B cell (primary cell): Measurements from ENCODE around the gene SLC43A1. TPM values are rescaled to one million over a fixed set of nuclear protein-coding genes. Genes with fewer than 3 reads are reported as not detected.
A peak's percentile ranks its signal among the peaks of the same experiment; 100 is the strongest.

Experiments
- ATAC-seq: fragments of 200-7000 bp; cut with Tn5 transposase; one replicate; pipeline ENCODE4 v1.10.0; 2021; ENCODE audit warnings: low read depth, mild to moderate bottlenecking, moderate number of reproducible peaks, moderate library complexity
- CTCF ChIA-PET: fragments of 350-600 bp; sonication (Branson Sonifier 250); formaldehyde crosslinking; loops from one replicate; lab custom pipeline; 2021; ENCODE audit warnings: antibody characterized with exemption, inconsistent platforms; lab: Charles Lee
- POLR2A ChIA-PET: fragments of 350-600 bp; sonication (Branson Sonifier 250); formaldehyde crosslinking; loops from one replicate; lab custom pipeline; 2021; ENCODE audit warnings: antibody characterized with exemption; lab: Charles Lee
- DNase-seq: peaks from one replicate; pipeline ENCODE4 v3.0.0; 2013
- H2AFZ ChIP-seq: 2 replicates; pipeline ENCODE4 v1.6.1; 2012; ENCODE audit warnings: mild to moderate bottlenecking, low read depth, low read length; ENCODE audit not compliant: insufficient read depth, poor library complexity, severe bottlenecking
- H3K27ac ChIP-seq, 2 donors: 1 replicate in 1 of 2; 2 replicates in 1 of 2; pipeline ENCODE4 v1.5.1; 2012 to 2013; ENCODE audit warnings: low read length in 2 of 2, mild to moderate bottlenecking in 2 of 2, moderate library complexity in 1 of 2
- H3K27me3 ChIP-seq, 4 experiments: fragments of 200-600 bp in 1 of 4; sonication (generic) in 1 of 4; replicated peaks in 1 of 4; 1 replicate in 2 of 4; 2 replicates in 2 of 4; pipeline versions ENCODE4 v1.6.1 to v1.7.0; 2013 to 2016; ENCODE audit warnings: low read length in 3 of 4, mild to moderate bottlenecking in 2 of 4, mixed read lengths in 1 of 4, moderate library complexity in 1 of 4; ENCODE audit not compliant: insufficient read depth in 4 of 4, control insufficient read depth in 3 of 4; ENCODE audit errors: control extremely low read depth in 1 of 4
- H3K36me3 ChIP-seq, 2 experiments: replicated peaks in 1 of 2; 1 replicate in 1 of 2; 2 replicates in 1 of 2; pipeline versions ENCODE4 v1.6.1 to v1.7.1; 2013; ENCODE audit warnings: low read length in 1 of 2; ENCODE audit not compliant: insufficient read depth in 2 of 2, control insufficient read depth in 1 of 2; ENCODE audit errors: control extremely low read depth in 1 of 2, extremely low read depth in 1 of 2
- H3K4me1 ChIP-seq, 2 donors: fragments of 200-600 bp in 1 of 2; sonication (generic) in 1 of 2; 1 replicate in 1 of 2; 2 replicates in 1 of 2; pipeline versions ENCODE4 v1.5.1 to v1.6.1; 2013 to 2017; ENCODE audit warnings: low read length in 2 of 2; ENCODE audit not compliant: control insufficient read depth in 2 of 2, insufficient read depth in 2 of 2
- H3K4me2 ChIP-seq: replicated peaks from 2 replicates; pipeline ENCODE3; 2012; ENCODE audit warnings: mild to moderate bottlenecking, low read depth, low read length; ENCODE audit not compliant: poor library complexity, severe bottlenecking
- H3K4me3 ChIP-seq, 5 experiments: fragments of 200-600 bp in 1 of 5; sonication (generic) in 1 of 5; 1 replicate in 3 of 5; 2 replicates in 2 of 5; pipeline versions ENCODE4 v1.5.1 to v1.7.0; 2011 to 2016; ENCODE audit warnings: low read length in 4 of 5, mild to moderate bottlenecking in 4 of 5, low read depth in 2 of 5, control low read depth in 1 of 5, moderate library complexity in 1 of 5; ENCODE audit not compliant: insufficient read depth in 1 of 5; ENCODE audit errors: control extremely low read depth in 1 of 5, extremely low read depth in 1 of 5
- H3K79me2 ChIP-seq: fragments of 200-600 bp; sonication (generic); one replicate; pipeline ENCODE4 v1.6.0; 2016; ENCODE audit warnings: low read length; ENCODE audit not compliant: control insufficient read depth, insufficient read depth
- H3K9ac ChIP-seq: fragments of 200-600 bp; sonication (generic); 2 replicates; pipeline ENCODE4 v1.6.1; 2017; ENCODE audit warnings: mild to moderate bottlenecking, low read length, moderate library complexity
- H3K9me3 ChIP-seq, 3 donors: one replicate each; pipeline versions ENCODE4 v1.6.1 to v1.7.1; 2013; ENCODE audit warnings: low read length in 2 of 3; ENCODE audit not compliant: control insufficient read depth in 2 of 3, insufficient read depth in 1 of 3; ENCODE audit errors: control extremely low read depth in 1 of 3
- H4K20me1 ChIP-seq: 2 replicates; pipeline ENCODE4 v1.6.0; 2012; ENCODE audit warnings: mild to moderate bottlenecking, low read length; ENCODE audit not compliant: insufficient read depth, control insufficient read depth, poor library complexity, severe bottlenecking
- H3K27ac Mint-ChIP-seq: one replicate; pipeline ENCODE4 v1.8.0; 2021; ENCODE audit warnings: mixed read lengths
- H3K27me3 Mint-ChIP-seq: one replicate; pipeline ENCODE4 v1.8.0; 2021; ENCODE audit warnings: mixed read lengths
- H3K4me1 Mint-ChIP-seq: one replicate; pipeline ENCODE4 v1.8.0; 2021; ENCODE audit warnings: mixed read lengths
- H3K4me3 Mint-ChIP-seq: one replicate; pipeline ENCODE4 v1.8.0; 2021; ENCODE audit warnings: mixed read lengths
- H3K9me3 Mint-ChIP-seq: one replicate; pipeline ENCODE4 v1.8.0; 2022; ENCODE audit warnings: mixed read lengths; ENCODE audit not compliant: insufficient read depth
- CTCF ChIP-seq: fragments of 200-600 bp; IDR thresholded peaks from one replicate; pipeline ENCODE4 v1.8.0; 2022; ENCODE audit warnings: antibody characterized with exemption, mild to moderate bottlenecking
- EZH2 ChIP-seq: IDR thresholded peaks from 2 replicates; pipeline ENCODE4 v1.6.1; 2012; ENCODE audit warnings: borderline replicate concordance, low read depth, mild to moderate bottlenecking, moderate library complexity, low read length; ENCODE audit not compliant: insufficient read depth, poor library complexity, severe bottlenecking
- WGBS: methylation state at CpG from one replicate; pipeline ENCODE4 v1.1.5; 2013; ENCODE audit warnings: missing lambda C conversion rate; ENCODE audit not compliant: insufficient coverage; 5-methylcytosine and 5-hydroxymethylcytosine counted together
- intact Hi-C: fragments of 100-400 bp; cut with micrococcal nuclease; formaldehyde crosslinking; loops from one replicate; pipeline ENCODE4 v1.10.0; 2022
- polyA plus RNA-seq: library from polyadenylated mRNA; depleted of rRNA; stranded (reverse); fragments of >200 nt; gene quantifications from 2 replicates; pipeline ENCODE4 v1.2.3, GENCODE V29; 2012
- total RNA-seq, 2 donors: library from RNA; stranded (reverse); fragments of 120-200 nt in 1 of 2; gene quantifications; 1 replicate in 1 of 2; 2 replicates in 1 of 2; pipeline versions ENCODE4 v1.2.3 to v1.2.4, GENCODE V29; 2013 to 2022

SLC43A1 gene
- total and polyA plus RNA-seq, 2 donors (not counting 1 experiment from before 2014, with no cell fraction given), result 3.7 to 6.4 TPM

GRCh38 chr11:57476047-57476756 is 39.3 kb downstream of the SLC43A1 start:
- no peaks in the 10 kb centered on the region for H3K79me2 ChIP-seq
- WGBS, result 4% methylated on average over 75 of the region's 80 CpGs
- H3K27ac ChIP-seq, result no peak overlapping the region
- H3K4me3 ChIP-seq, result peak overlapping the region in 4 of 5 experiments; percentile 35 to 59 (median 51)
- H3K36me3 ChIP-seq, result no peaks in the 10 kb centered on the region
- ChIA-PET CTCF (interaction anchor here (0.6 to 12.5 kb wide), 7 partner anchors 12 to 54 kb away, joined by 3 to 148 read pairs (median 3); partner anchors contain the start of gene RTN4RL2), POLR2A (interaction anchor here (0.5 to 0.8 kb wide), 2 partner anchors 39 to 1099 kb away, joined by 3 to 4 read pairs; partner anchors contain the start of genes LPXN and SLC43A1)
- intact Hi-C loops, result no loop called here
- no peaks in the 10 kb centered on the region for H3K9me3 ChIP-seq
- DNase-seq (peak; percentile 58), ATAC-seq (peak; percentile 51)
- H4K20me1 ChIP-seq, result no peaks in the 10 kb centered on the region
- H3K4me1 ChIP-seq, result peaks cover 30 to 31% of the 10 kb centered on the region in 2 donors
- TF ChIP-seq CTCF, result no peak
- no peak for TF ChIP-seq EZH2
- Mint-ChIP-seq H3K4me1 (peaks cover 39% of the 10 kb centered on the region), H3K27ac (no peak overlapping the region), H3K9me3 (no peaks in the 10 kb centered on the region), H3K27me3 (peaks cover 5% of the 10 kb centered on the region), H3K4me3 (peak overlapping the region; percentile 90)
- H3K27me3 ChIP-seq, result peaks cover 0 to 31% (median 3%) of the 10 kb centered on the region in 4 experiments
- H3K9ac ChIP-seq, result peak overlapping the region; percentile 62
- H3K4me2 ChIP-seq, result peak overlapping the region; percentile 94
- H2AFZ ChIP-seq, result peak overlapping the region; percentile 83

GRCh38 chr11:57475671-57476046 is 39.8 kb downstream of the SLC43A1 start:
- peak; percentile 20 for ATAC-seq
- H3K4me2 ChIP-seq, result peak overlapping the region; percentile 94
- H4K20me1 ChIP-seq, result no peaks in the 10 kb centered on the region
- no peaks in the 10 kb centered on the region for H3K79me2 ChIP-seq
- peaks cover 0 to 31% (median 3%) of the 10 kb centered on the region in 4 experiments for H3K27me3 ChIP-seq
- ChIA-PET CTCF (interaction anchor here (1.2 to 12.5 kb wide), 5 partner anchors 18 to 51 kb away, joined by 4 to 148 read pairs (median 7); no protein-coding TSS in a partner anchor), POLR2A (interaction anchor here (0.5 kb wide), 1 partner anchor 1100 kb away, joined by 4 read pairs; the partner anchor contains the start of gene LPXN)
- peak overlapping the region; percentile 90 for H3K4me3 Mint-ChIP-seq
- H3K4me1 ChIP-seq, result peaks cover 30 to 31% of the 10 kb centered on the region in 2 donors
- H3K9me3 Mint-ChIP-seq, result no peaks in the 10 kb centered on the region
- 55% methylated on average over 5 of the region's 5 CpGs for WGBS
- H2AFZ ChIP-seq, result peak overlapping the region; percentile 83
- H3K9me3 ChIP-seq, result no peaks in the 10 kb centered on the region
- DNase-seq, result no peak
- no peak overlapping the region for H3K27ac Mint-ChIP-seq
- peak overlapping the region; percentile 62 for H3K9ac ChIP-seq
- peak overlapping the region in 3 of 5 experiments; percentile 49 to 59 (median 53) for H3K4me3 ChIP-seq
- no peaks in the 10 kb centered on the region for H3K36me3 ChIP-seq
- H3K4me1 Mint-ChIP-seq, result peaks cover 33% of the 10 kb centered on the region
- TF ChIP-seq CTCF (no peak), EZH2 (no peak)
- no peak overlapping the region for H3K27ac ChIP-seq
- intact Hi-C loops, result no loop called here
- peaks cover 5% of the 10 kb centered on the region for H3K27me3 Mint-ChIP-seq
